Tibial artery (tissue), 4 donors: ENCODE data around the gene TLX2.
A peak's percentile ranks its signal among the peaks of the same experiment; 100 is the strongest.

Experiments
- DNase-seq, 2 donors: peaks; one replicate each; pipeline ENCODE4 v3.0.0-alpha.2; 2019
- H3K27ac ChIP-seq, 2 donors: fragments of 200-600 bp; sonication (generic) in 1 of 2; 1 replicate in 1 of 2; 2 replicates in 1 of 2; pipeline ENCODE4 v1.5.1; 2018 to 2019; ENCODE audit warnings: mild to moderate bottlenecking in 1 of 2
- H3K27me3 ChIP-seq, 2 donors: fragments of 200-600 bp; sonication (generic) in 1 of 2; one replicate each; pipeline versions ENCODE4 v1.5.1 to v1.6.0; 2016 to 2019
- H3K36me3 ChIP-seq, 3 donors: fragments of 200-600 bp; sonication (generic) in 2 of 3; one replicate each; pipeline ENCODE4 v1.5.1; 2016 to 2019; ENCODE audit warnings: mild to moderate bottlenecking in 2 of 3
- H3K4me1 ChIP-seq, 4 donors: fragments of 200-600 bp; sonication (generic) in 2 of 4; 1 replicate in 3 of 4; 2 replicates in 1 of 4; pipeline ENCODE4 v1.5.1; 2016 to 2019
- H3K4me3 ChIP-seq, 2 donors: fragments of 200-600 bp; sonication (generic) in 1 of 2; 1 replicate in 1 of 2; 2 replicates in 1 of 2; pipeline ENCODE4 v1.5.1; 2018 to 2019; ENCODE audit warnings: mild to moderate bottlenecking in 2 of 2
- H3K9me3 ChIP-seq, 3 donors: fragments of 200-600 bp; sonication (generic) in 1 of 3; one replicate each; pipeline ENCODE4 v1.5.1; 2016 to 2019
- CTCF ChIP-seq, 2 experiments: fragments of 200-600 bp in 1 of 2; fragments of 450-650 bp in 1 of 2; IDR thresholded peaks; one replicate each; pipeline ENCODE4 v1.5.1; 2017 to 2019; ENCODE audit warnings: antibody characterized with exemption in 2 of 2, mild to moderate bottlenecking in 1 of 2, moderate library complexity in 1 of 2
- intact Hi-C: fragments of 100-400 bp; cut with DNase I; formaldehyde crosslinking; loops from one replicate; pipeline ENCODE4 v1.15.0; 2023; ENCODE audit warnings: low total_unique reads

Gene TLX2

GRCh38 chr2:74495440-74495839, 18.8 kb upstream of the TLX2 start:
- intact Hi-C loops, result no loop called here
- TF ChIP-seq CTCF (IDR thresholded peaks at IDR 0.05), result no peak
- Histone ChIP-seq H3K9me3 (no peaks in the 10 kb centered on the region), H3K27ac (no peak overlapping the region), H3K4me3 (no peak overlapping the region), H3K27me3 (peaks cover 0 to 38% of the 10 kb centered on the region in 2 donors), H3K4me1 (peaks cover 0 to 26% (median 25%) of the 10 kb centered on the region in 4 donors), H3K36me3 (peaks cover 27 to 42% (median 34%) of the 10 kb centered on the region in 3 donors)
- no peak for DNase-seq

- H3K4me1 ChIP-seq, result peaks cover 0 to 26% (median 25%) of the 10 kb centered on the region in 4 donors
- no peaks in the 10 kb centered on the region for H3K9me3 ChIP-seq
- H3K27me3 ChIP-seq, result peaks cover 0 to 55% of the 10 kb centered on the region in 2 donors
- H3K27ac ChIP-seq, result no peak overlapping the region
- peaks cover 10 to 24% (median 17%) of the 10 kb centered on the region in 3 donors for H3K36me3 ChIP-seq
- H3K4me3 ChIP-seq, result no peak overlapping the region
- DNase-seq, result no peak
- intact Hi-C loops, result no loop called here
- no peak for TF ChIP-seq CTCF (IDR thresholded peaks at IDR 0.05)
Measured at GRCh38 chr2:74496997-74497776, 17.1 kb upstream of the TLX2 start.

GRCh38 chr2:74497777-74498499, 16.3 kb upstream of the TLX2 start:
- no peak overlapping the region for H3K27ac ChIP-seq
- H3K4me1 ChIP-seq, result peaks cover 0 to 32% (median 29%) of the 10 kb centered on the region in 4 donors
- intact Hi-C loops, result no loop called here
- no peaks in the 10 kb centered on the region for H3K9me3 ChIP-seq
- no peak for DNase-seq
- peaks cover 2 to 17% (median 9%) of the 10 kb centered on the region in 3 donors for H3K36me3 ChIP-seq
- TF ChIP-seq CTCF (IDR thresholded peaks at IDR 0.05), result no peak
- H3K27me3 ChIP-seq, result peaks cover 0 to 63% of the 10 kb centered on the region in 2 donors
- peak overlapping the region; percentile 14 to 37 for H3K4me3 ChIP-seq

- intact Hi-C loops, result no loop called here
- Histone ChIP-seq H3K36me3 (peaks cover 0 to 9% (median 2%) of the 10 kb centered on the region in 3 donors), H3K27ac (no peak overlapping the region), H3K9me3 (no peaks in the 10 kb centered on the region), H3K4me1 (peaks cover 0 to 39% (median 33%) of the 10 kb centered on the region in 4 donors), H3K4me3 (peak overlapping the region in 1 of 2 donors; percentile 37), H3K27me3 (peaks cover 0 to 68% of the 10 kb centered on the region in 2 donors)
- DNase-seq, result no peak
- TF ChIP-seq CTCF (IDR thresholded peaks at IDR 0.05), result no peak
Measured at GRCh38 chr2:74498500-74499266, 15.6 kb upstream of the TLX2 start.

- Histone ChIP-seq H3K4me1 (peaks cover 0 to 43% (median 34%) of the 10 kb centered on the region in 4 donors), H3K27ac (no peak within 1 kb of the TSS), H3K9me3 (no peaks in the 10 kb centered on the region), H3K27me3 (peaks cover 0 to 68% of the 10 kb centered on the region in 2 donors), H3K4me3 (peak within 1 kb of the TSS in 1 of 2 donors; percentile 37), H3K36me3 (peaks cover 0 to 4% (median 0%) of the 10 kb centered on the region in 3 donors)
- intact Hi-C loops, result no loop called here
- TF ChIP-seq CTCF (IDR thresholded peaks at IDR 0.05), result no peak
- DNase-seq, result no peak
Measured at GRCh38 chr2:74499267-74499939, 14.8 kb upstream of the TLX2 start, which contains the start of gene LBX2. LBX2 (minus strand) TSS chr2:74499603; CDS start chr2:74499537, 66 bp downstream.
